Fibroblast of skin of scalp (primary cell): ENCODE results near the gene TSHZ3.

Experiments
- DNase-seq: peaks from one replicate; pipeline ENCODE4 v3.0.0-alpha.2; 2013

TSHZ3 gene

GRCh38 chr19:31354799-31355664, 5.8 kb upstream of the TSHZ3 start:
- no peak for DNase-seq

DNA sequence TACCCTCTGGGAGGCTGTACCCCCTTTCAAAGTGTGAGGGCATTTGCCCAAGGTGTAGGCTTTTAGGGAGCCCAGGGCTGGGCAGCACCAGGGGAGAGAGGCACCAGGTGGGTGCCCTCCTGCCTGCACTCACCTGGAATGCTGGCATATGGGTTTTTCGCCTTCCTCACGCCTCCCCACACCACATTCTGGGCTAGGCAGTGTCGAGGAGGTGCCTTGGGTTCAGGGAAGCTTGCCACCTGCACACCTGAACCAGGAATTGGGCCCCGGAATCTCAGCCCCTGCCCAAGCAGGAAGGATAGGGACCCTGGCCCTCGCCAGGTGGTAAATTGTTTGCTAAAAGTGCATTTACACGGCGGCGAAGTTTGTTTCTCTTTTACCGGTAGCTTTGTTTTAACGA, 5.1 kb upstream of the TSHZ3 start:
- no peak for DNase-seq

DNA sequence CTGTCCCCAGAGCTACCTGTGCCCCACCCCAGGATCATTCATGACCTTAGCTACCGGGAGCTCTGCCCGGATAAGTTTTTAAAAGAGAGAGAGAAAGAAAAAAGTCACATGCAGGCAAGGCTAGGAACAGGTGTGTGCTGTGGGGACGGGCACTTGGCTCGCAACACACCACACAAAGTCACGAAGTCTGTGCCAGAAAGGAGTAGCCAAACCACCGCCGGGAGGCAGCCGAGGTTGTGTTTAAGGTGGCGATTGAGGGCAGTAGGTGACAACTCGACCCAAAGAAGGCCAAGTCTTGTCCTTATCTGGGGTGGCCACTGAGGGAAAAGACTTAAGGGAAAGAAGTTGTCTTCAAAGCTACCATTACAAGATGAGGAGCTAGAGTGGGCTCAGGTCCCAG, 4.6 kb upstream of the TSHZ3 start:
- DNase-seq = no peak

- DNase-seq = no peak
Observed at GRCh38 chr19:31352782-31353651, 3.8 kb upstream of the TSHZ3 start.

- DNase-seq = no peak
Observed at GRCh38 chr19:31352296-31352781, 3.1 kb upstream of the TSHZ3 start.

- no peak for DNase-seq
Observed at GRCh38 chr19:31351855-31352195, 2.6 kb upstream of the TSHZ3 start.

DNA sequence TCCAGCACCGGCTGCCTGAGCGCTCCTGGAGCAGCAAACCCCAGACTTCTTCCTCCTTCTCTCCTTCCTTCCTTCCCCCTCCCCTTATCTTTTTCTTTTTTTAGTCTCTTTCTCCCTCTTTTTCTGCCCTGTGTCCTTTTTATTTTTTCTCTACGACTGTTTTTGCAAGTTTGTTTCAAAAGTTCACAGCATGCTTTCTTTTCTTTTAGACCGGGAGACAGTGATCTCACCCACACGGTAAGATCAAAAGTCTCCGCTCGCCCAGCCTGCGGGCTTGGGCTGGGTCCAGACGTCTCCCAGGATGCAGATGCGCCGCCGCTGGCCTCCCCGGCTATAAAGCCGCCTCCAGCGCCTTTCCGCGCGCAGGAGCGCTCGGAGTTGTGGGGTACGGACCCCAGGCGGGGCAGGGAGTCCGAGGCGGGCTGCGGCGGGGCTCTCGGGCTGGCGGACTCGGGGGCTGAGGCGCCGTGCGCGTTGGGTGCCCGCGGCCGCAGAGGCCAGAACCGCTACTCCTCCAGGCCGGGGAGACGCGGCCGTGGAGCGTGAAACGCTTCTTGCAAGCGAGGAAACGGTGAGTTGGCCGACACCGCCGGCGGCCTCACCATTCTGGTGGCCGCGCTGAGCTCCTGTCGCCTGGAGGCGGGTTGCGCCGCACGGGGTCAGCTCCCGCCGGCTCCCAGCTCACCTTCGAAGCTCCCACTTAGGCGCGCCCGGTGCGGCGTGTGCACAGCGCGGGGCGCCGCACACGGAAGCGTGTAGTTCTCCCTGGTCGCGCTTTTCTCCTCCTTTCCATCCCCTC, 2.0 kb upstream of the TSHZ3 start:
- DNase-seq = peak; percentile 63

GRCh38 chr19:31350693-31351055, 1.4 kb upstream of the TSHZ3 start:
- DNase-seq = peak; percentile 68

GRCh38 chr19:31350033-31350692, 927 bp upstream of the TSHZ3 start:
- DNase-seq = peak; percentile 48

DNA sequence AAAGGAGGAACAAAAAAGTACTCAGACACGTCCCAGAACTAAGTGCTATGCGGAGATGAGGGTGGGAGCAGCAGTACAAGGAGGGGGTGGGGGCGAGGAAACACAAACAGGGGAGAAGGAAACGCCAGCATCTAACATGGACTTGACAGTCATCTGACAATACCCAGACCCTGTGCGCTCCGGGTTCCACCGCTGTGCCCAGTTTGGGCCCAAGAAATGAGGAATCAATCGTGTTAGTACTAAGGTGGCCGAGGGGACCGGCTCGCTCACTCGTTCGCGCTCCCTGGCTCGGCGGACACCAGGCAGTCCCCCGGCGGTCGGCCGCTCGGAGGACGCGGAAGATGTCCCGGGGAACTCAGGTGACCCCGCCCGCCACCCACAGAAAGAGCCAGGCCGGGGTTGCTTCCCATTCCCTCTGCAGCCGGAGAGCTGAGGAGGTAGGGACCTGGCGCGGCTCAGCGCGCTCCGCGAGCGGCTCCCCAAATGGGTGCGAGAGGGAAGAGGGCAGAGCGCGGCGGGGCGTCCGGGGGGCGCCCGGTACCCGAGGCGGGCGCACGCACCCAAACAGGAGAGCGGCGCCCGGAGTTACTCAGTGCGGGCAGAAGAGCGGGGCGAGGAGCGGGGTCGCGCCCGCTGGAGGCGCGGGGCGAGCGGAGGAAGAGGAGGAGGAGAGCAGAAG, 616 bp downstream of the TSHZ3 start:
- no peak for DNase-seq

DNA sequence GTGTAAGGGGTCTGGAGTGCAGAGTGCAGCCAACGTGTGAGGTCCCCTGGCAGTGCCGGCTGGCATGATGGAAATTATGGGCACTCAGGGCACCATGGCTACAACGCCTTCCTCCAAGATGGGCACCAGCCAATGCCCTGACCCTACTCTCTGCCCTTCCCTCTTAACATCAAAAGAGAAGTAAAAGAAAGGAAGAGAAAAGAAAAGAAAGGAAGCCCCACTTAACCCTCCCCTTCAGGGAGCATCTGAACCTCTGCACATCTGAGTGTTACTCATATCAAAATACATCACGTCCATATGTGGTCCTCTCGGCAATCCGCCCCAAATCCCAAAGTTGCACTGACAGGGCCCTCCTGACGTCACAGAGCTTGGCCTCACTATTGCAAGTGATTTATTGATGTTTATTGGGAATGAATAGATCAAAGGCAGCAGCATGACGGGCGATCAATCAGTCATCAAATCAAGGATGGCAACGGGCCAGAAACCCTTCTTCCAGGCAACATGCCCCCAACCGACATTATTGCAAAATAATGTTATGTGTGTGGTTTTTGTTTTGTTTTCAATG, 1.3 kb downstream of the TSHZ3 start:
- peak; percentile 37 for DNase-seq

- DNase-seq = peak; percentile 25
Observed at GRCh38 chr19:31347354-31347753, 1.9 kb downstream of the TSHZ3 start.

DNA sequence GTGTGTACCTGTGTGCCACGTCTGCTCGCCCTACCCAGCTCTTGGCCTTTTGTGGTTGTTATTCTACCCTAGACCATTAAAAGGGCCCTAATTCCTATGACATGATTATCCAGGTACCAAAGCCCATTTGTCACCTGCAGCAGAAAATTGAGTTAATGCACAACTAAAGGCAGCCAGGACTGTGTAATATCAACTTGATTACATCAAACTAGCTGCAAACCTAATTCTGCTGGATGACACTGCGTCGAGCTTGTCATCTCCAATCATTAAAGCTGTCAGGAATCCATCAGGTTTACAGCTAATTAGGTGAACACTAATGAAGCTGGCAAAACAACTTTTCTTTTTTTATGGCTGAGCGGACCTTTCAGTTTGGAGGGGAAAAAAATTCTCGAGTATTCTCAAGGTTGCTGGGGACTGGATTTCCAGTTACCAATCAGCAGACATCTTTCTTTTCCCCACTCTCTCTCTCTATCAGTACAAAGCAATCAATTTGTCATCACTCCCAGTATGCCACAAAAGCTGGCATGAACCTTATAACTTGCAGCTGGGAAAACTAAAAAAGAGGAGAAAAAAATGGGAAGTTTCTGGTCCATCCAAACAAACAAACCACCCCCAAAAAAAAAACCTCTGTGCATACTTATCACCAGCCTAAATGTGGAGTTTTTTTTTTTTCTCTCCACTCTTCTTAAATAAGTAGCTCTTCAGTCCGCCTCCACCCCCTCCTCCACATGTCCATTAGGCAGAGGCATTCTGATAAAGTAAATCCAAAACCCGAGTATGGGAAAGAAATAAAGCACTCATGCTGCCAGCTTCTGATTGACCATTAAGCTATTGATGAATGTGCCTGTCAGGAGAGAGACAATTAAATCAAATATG, 2.8 kb downstream of the TSHZ3 start:
- DNase-seq = no peak

DNA sequence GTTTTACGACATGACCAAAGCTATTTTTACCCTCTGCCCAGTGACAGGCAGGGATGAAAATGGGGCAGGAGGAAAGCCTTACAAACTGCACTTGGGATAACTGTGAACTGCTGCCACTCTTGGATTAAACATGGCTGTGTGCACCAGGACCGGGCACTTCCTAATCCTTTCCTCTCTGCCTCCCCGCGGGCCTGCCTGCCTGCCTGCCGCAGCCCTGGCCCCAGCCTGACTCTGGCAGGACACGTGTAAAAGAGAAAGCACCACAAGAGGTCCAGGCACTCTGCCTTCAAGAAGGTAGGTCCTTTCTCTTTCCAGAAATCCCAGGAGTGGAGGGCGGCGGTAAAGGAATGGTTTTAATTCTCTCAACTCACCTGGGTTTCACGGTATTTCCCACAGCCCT, 4.8 kb downstream of the TSHZ3 start:
- no peak for DNase-seq

- DNase-seq = no peak
Observed at GRCh38 chr19:31342926-31343325, 6.3 kb downstream of the TSHZ3 start.

GRCh38 chr19:31340042-31341025, 8.9 kb downstream of the TSHZ3 start:
- DNase-seq = peak; percentile 74

DNA sequence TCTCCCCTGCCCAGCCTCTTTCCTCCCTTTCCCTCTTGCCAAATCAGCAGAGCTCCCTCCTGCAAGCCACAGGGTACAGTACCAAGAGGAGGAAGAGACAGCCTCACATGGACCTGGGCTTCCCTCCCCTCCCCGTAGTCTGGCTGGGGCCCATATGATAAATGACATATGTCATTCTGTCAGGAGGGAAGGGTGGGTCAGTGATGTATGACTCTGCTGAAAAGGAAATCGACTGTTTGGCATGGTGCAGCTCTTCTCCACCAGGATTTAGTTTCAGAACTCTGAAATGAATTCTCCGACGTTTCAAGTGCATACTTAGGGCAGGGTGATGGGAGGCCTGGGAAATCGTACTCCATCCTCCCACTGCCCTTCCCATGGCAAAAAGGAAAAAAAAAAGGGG, 9.8 kb downstream of the TSHZ3 start:
- no peak for DNase-seq

GRCh38 chr19:31338069-31338776, 11.0 kb downstream of the TSHZ3 start:
- peak; percentile 56 for DNase-seq
